Common myeloid progenitor, CD34-positive (primary cell): ENCODE data around the gene APMAP.

Experiments
- CTCF ChIA-PET: fragments of 350-600 bp; sonication (Branson Sonifier 250); formaldehyde crosslinking; loops from one replicate; lab custom pipeline; 2021; ENCODE audit warnings: antibody characterized with exemption; lab: Charles Lee
- POLR2A ChIA-PET: fragments of 350-600 bp; sonication (Branson Sonifier 250); formaldehyde crosslinking; loops from one replicate; lab custom pipeline; 2021; ENCODE audit warnings: antibody characterized with exemption; lab: Charles Lee
- DNase-seq, 3 donors: peaks; one replicate each; pipeline versions ENCODE4 v3.0.0 to v3.0.0-alpha.2; 2013
- H3K27ac ChIP-seq, 2 experiments: 1 replicate in 1 of 2; 2 replicates in 1 of 2; pipeline ENCODE4 v1.7.0; 2013; ENCODE audit warnings: inconsistent platforms in 2 of 2, low read length in 2 of 2, mild to moderate bottlenecking in 2 of 2, low read depth in 1 of 2, moderate library complexity in 1 of 2; ENCODE audit not compliant: severe bottlenecking in 2 of 2, insufficient read depth in 1 of 2, poor library complexity in 1 of 2
- H3K27me3 ChIP-seq, 5 experiments: replicated peaks in 2 of 5; 1 replicate in 3 of 5; 2 replicates in 2 of 5; pipeline versions ENCODE4 v1.6.1 to v1.7.0; 2013; ENCODE audit warnings: low read length in 4 of 5, mild to moderate bottlenecking in 2 of 5, moderate library complexity in 2 of 5, inconsistent platforms in 1 of 5; ENCODE audit not compliant: insufficient read depth in 5 of 5, control insufficient read depth in 4 of 5
- H3K36me3 ChIP-seq, 4 experiments: 1 replicate in 2 of 4; 2 replicates in 2 of 4; pipeline versions ENCODE4 v1.6.1 to v1.7.0; 2013; ENCODE audit warnings: low read length in 3 of 4, control low read depth in 1 of 4, mild to moderate bottlenecking in 1 of 4; ENCODE audit not compliant: control insufficient read depth in 4 of 4, insufficient read depth in 4 of 4
- H3K4me1 ChIP-seq, 4 experiments: 1 replicate in 3 of 4; 2 replicates in 1 of 4; pipeline versions ENCODE4 v1.6.1 to v1.7.1; 2013; ENCODE audit warnings: low read length in 3 of 4, mild to moderate bottlenecking in 3 of 4, control low read depth in 1 of 4, inconsistent platforms in 1 of 4, moderate library complexity in 1 of 4; ENCODE audit not compliant: control insufficient read depth in 4 of 4, insufficient read depth in 4 of 4; ENCODE audit errors: control extremely low read depth in 1 of 4
- H3K4me3 ChIP-seq, 7 experiments: 1 replicate in 4 of 7; 2 replicates in 3 of 7; pipeline versions ENCODE4 v1.5.1 to v1.7.0; 2013; ENCODE audit warnings: mild to moderate bottlenecking in 7 of 7, low read length in 6 of 7, moderate library complexity in 6 of 7, inconsistent platforms in 2 of 7, low read depth in 2 of 7, control low read depth in 1 of 7; ENCODE audit not compliant: insufficient read depth in 4 of 7, control insufficient read depth in 1 of 7; ENCODE audit errors: extremely low read depth in 1 of 7
- H3K9me3 ChIP-seq, 5 experiments: 1 replicate in 4 of 5; 2 replicates in 1 of 5; pipeline versions ENCODE4 v1.6.1 to v1.7.1; 2013; ENCODE audit warnings: low read length in 4 of 5, mild to moderate bottlenecking in 2 of 5, inconsistent platforms in 1 of 5, low read depth in 1 of 5, moderate library complexity in 1 of 5; ENCODE audit not compliant: control insufficient read depth in 4 of 5, insufficient read depth in 2 of 5; ENCODE audit errors: control extremely low read depth in 1 of 5
- WGBS: methylation state at CpG from one replicate; pipeline ENCODE4 v1.1.5; 2013; ENCODE audit not compliant: insufficient coverage; 5-methylcytosine and 5-hydroxymethylcytosine counted together

The APMAP gene

DNA sequence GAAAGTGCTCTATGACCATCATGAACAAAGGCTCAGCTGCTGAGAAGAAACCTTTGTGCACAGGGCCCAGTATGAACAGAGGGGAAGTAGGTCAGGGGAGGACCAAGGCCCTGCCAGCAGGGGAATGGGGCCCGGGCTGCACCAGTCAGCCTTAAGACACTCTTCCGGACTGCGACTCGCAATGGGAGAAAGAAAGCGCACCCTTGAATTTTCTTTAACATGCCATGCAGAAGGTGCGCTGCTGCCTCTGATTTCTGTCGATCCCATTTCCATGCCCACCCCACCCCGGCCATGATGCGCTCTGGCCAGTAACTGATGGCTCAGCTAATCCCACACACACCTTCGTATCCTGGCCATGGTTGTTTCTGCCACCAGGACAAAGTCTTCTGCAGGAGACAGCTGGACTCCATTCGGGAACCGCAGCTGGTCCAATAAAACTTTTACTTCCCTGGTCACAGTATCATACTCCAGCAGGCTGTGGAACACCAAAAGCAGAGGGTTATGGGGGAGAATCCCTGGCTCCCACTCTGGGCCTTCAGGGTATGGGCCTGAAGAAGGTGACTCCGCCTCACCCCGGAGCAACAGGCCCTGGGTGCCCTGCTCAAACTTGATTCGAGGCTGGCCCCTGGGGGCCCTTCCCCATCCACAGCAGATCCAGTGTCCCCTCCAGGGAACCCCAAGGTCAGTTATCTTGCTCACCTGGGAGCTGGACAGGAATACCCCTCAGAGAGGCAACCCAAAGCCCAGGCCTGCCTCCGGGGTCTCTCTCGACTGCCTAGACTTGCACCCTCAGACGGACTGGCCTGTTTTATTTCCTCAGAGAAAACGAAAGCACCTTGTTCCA is 23.1 kb downstream of the APMAP start:
- POLR2A ChIA-PET: no interaction called here
- Histone ChIP-seq H3K36me3 (peaks cover 20 to 82% (median 68%) of the 10 kb centered on the region in 4 experiments), H3K27ac (no peak overlapping the region), H3K4me1 (no peaks in the 10 kb centered on the region), H3K9me3 (no peaks in the 10 kb centered on the region), H3K27me3 (no peaks in the 10 kb centered on the region), H3K4me3 (no peak overlapping the region)
- no peak for DNase-seq
- WGBS: 97% methylated on average over 18 of the region's 19 CpGs
- CTCF ChIA-PET: interaction anchor here (1.2 kb wide), 2 partner anchors 11 to 15 kb away, joined by 3 read pairs; no protein-coding TSS in a partner anchor

DNA sequence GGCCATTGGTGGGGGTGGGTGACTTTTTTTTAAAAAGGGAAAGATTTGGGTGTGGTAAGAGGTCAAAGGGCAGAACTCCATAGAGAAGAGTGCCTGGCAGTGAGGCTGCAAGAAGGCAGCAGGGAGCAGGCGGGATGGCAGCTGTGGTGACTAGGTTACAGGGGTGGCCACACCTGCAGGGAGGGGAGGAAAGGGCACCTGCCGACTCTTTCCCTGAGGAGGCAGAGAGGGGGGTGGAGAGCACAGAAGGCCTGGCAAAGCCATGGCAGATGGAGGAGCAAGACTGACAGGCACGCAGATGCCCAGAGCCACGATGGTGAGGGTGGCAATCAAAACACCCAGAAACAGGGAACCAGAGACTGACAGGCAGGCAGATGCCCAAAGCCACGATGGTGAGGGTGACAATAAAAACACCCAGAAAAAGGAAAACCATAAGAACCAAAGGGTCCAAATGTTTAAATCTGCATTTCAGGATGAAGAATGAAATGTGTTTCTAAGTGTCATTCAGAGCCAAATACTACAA is 24.2 kb downstream of the APMAP start:
- Histone ChIP-seq H3K27me3 (no peaks in the 10 kb centered on the region), H3K27ac (no peak overlapping the region), H3K9me3 (no peaks in the 10 kb centered on the region), H3K4me1 (no peaks in the 10 kb centered on the region), H3K4me3 (no peak overlapping the region), H3K36me3 (peaks cover 20 to 87% (median 73%) of the 10 kb centered on the region in 4 experiments)
- 73% methylated on average over 4 of the region's 5 CpGs for WGBS
- no peak for DNase-seq
- POLR2A ChIA-PET: no interaction called here
- CTCF ChIA-PET: interaction anchor here (1.2 kb wide), 1 partner anchor 14 kb away, joined by 3 read pairs; no protein-coding TSS in a partner anchor

DNA sequence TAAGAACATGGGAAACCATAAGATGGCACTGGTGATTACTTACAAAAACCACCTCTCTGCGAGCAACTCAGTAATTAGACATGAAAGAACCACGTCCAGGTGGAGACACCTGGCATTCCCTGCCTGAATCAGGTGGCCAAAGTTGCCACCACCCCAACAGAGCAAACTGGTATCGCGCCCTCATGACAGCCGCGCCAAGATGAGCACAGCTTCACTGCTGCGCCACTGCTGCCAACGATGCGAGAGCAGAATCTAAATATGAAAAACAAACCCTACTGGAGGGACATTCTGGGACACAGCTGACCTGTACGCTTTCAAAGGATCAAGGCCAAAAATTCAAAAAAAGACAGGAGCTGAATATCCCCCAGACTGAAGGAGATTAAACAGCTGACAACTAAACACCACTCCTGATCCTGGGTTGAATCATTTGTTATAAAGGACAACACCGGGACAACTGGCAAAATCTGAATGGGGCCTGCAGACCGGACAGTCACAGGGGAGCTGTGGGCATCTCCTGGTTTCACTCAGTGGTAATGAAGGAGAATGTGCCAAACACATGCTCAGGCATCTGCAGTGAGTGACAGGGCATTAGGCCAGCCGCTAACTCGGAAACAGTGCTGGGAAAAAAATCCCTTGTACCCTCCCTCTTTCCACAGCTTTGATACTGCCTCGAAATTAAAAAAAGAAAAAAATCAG is 26.1 kb downstream of the APMAP start:
- no peaks in the 10 kb centered on the region for H3K9me3 ChIP-seq
- no peaks in the 10 kb centered on the region for H3K4me1 ChIP-seq
- ChIA-PET POLR2A (no interaction called here), CTCF (interaction anchor here (1.2 to 1.8 kb wide), 3 partner anchors 11 to 97 kb away, joined by 3 to 4 read pairs (median 3); no protein-coding TSS in a partner anchor)
- 99% methylated on average over 14 of the region's 15 CpGs for WGBS
- H3K4me3 ChIP-seq: no peak overlapping the region
- no peak for DNase-seq
- H3K27ac ChIP-seq: no peak overlapping the region
- H3K27me3 ChIP-seq: no peaks in the 10 kb centered on the region
- H3K36me3 ChIP-seq: peaks cover 9 to 87% (median 71%) of the 10 kb centered on the region in 4 experiments

DNA sequence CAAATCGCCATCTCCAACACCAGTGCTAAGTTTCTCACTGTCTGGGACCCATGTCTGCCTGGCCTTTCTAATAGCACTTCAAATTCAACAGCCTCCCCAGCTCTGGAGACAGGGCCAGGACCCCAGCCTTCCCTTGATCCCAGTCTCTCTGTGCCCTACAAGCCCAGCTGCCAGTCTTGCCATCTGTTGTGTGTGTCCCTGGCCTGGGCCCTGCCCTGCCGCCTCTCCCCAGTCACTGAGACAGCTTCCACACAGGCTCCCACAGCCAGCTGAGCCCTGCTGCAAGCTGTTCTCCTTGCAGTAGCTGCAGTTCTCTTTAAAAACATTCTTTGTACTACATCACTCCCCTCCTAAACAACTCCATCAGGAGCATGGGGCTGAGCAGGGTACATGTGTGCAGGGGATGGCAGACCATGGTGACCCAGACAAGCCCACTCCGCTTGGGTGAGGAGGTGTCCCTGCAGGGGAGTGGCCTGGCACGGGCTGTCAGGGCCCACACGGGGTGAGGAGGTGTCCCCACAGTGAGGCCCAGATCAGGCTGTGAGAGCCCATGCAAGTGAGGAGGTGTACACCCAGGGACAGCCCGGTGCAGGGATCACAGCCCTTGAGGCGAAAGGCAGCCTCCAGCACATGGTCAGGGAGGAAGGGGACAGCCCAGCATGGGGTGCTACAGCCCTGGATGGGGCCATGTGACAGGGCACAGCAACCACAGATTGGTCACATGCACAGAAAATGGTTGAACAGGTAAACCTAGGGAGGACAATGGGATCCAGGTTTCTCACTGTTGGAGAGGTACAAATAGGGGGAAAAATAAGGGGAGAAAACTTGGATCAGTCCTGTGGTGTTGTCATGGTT is 27.3 kb downstream of the APMAP start:
- no peaks in the 10 kb centered on the region for H3K27me3 ChIP-seq
- H3K9me3 ChIP-seq: no peaks in the 10 kb centered on the region
- 97% methylated on average over 7 of the region's 7 CpGs for WGBS
- H3K4me1 ChIP-seq: no peaks in the 10 kb centered on the region
- DNase-seq: no peak
- no peak overlapping the region for H3K27ac ChIP-seq
- peaks cover 9 to 88% (median 73%) of the 10 kb centered on the region in 4 experiments for H3K36me3 ChIP-seq
- CTCF ChIA-PET: interaction anchor here (0.9 to 1.8 kb wide), 6 partner anchors 12 to 1027 kb away, joined by 3 to 7 read pairs (median 3); no protein-coding TSS in a partner anchor
- POLR2A ChIA-PET: no interaction called here
- no peak overlapping the region for H3K4me3 ChIP-seq

DNA sequence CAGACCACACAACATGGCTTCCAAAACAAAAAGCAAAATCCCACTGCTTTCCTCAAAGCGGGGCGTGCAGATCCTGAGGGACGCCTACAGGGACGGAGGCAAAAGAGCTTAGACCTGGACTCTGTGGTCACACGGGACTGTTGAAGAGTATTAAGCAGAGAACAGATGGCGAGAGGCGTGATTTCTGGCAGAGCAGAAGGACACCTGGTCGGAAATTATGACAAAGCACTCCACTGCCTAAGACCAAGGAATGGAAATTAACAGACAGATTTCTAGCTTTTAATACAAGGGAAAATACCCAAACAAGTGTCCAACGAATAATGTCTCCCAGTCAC is 28.1 kb downstream of the APMAP start:
- H3K27ac ChIP-seq: no peak overlapping the region
- DNase-seq: no peak
- 97% methylated on average over 7 of the region's 9 CpGs for WGBS
- H3K27me3 ChIP-seq: no peaks in the 10 kb centered on the region
- peaks cover 4 to 89% (median 73%) of the 10 kb centered on the region in 4 experiments for H3K36me3 ChIP-seq
- H3K4me1 ChIP-seq: no peaks in the 10 kb centered on the region
- CTCF ChIA-PET: interaction anchor here (0.9 to 3.0 kb wide), 5 partner anchors 10 to 45 kb away, joined by 3 to 14 read pairs (median 5); no protein-coding TSS in a partner anchor
- POLR2A ChIA-PET: no interaction called here
- H3K9me3 ChIP-seq: no peaks in the 10 kb centered on the region
- no peak overlapping the region for H3K4me3 ChIP-seq

DNA sequence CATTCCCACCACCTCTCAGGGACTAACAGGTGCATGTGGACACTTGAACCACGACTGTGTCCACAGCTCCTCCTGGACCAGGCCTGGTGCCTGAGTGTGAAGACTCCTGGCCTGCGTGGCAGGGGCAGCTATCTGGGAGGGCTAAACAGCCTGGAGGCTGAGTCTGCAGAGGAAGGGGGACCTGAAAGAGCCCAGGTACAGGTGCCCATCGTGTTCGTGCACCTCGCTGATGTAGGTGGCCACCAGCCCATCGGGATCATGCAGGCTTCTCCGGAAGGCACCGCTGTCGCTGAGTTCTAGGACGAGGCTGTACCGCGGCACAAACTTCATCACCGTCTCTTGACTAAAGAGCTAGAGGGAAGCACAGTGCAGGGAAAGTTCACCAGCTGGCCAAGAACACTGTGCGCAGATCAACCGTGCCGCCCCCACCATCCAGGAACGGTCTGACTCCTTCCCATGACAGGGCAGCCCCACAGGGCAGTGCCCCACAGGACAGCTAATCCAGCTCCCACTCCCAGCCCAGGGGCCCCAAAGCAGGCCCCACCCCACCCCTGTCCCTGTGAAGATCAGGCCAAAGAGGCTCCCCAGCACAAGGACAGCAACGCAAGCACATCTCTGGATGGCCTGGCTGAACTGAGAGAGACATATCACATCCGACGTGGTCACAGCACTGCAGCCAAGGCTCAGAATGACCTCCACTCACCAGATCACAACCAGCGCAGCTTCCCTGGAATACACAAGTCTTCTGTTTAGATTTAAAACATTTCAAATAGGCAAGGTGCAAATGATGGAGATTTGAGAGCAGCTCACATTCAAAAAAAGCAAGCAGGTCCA is 28.7 kb downstream of the APMAP start:
- ChIA-PET CTCF (interaction anchor here (0.7 to 3.0 kb wide), 6 partner anchors 10 to 45 kb away, joined by 3 to 14 read pairs (median 4); no protein-coding TSS in a partner anchor), POLR2A (no interaction called here)
- 95% methylated on average over 18 of the region's 21 CpGs for WGBS
- no peak overlapping the region for H3K27ac ChIP-seq
- H3K4me3 ChIP-seq: no peak overlapping the region
- H3K4me1 ChIP-seq: no peaks in the 10 kb centered on the region
- no peaks in the 10 kb centered on the region for H3K27me3 ChIP-seq
- DNase-seq: no peak
- H3K36me3 ChIP-seq: peaks cover 0 to 88% (median 71%) of the 10 kb centered on the region in 4 experiments
- H3K9me3 ChIP-seq: no peaks in the 10 kb centered on the region
